Kidney (tissue), 14 donors: ENCODE data around the gene PPP1R3E. TPM values are rescaled to one million over a fixed set of nuclear protein-coding genes. Genes with fewer than 3 reads are reported as not detected.

ENCODE experiments used
- DNase-seq, 5 donors: peaks; one replicate each; pipeline ENCODE4 v3.0.0-alpha.2; 2013 to 2020
- FAIRE-seq: peaks from 2 replicates; lab custom pipeline; 2012; peaks lifted over from hg19 to GRCh38; lab: Jason Lieb, UNC
- H3K27ac ChIP-seq, 2 donors: one replicate each; pipeline ENCODE4 v1.7.0; 2013; ENCODE audit warnings: low read depth in 2 of 2, low read length in 2 of 2, inconsistent platforms in 1 of 2
- H3K27me3 ChIP-seq: one replicate; pipeline ENCODE4 v1.7.1; 2013; ENCODE audit warnings: low read length, inconsistent platforms; ENCODE audit not compliant: control insufficient read depth, insufficient read depth
- H3K36me3 ChIP-seq, 3 donors: one replicate each; pipeline versions ENCODE4 v1.7.0 to v1.7.1; 2013; ENCODE audit warnings: low read length in 3 of 3, control low read depth in 1 of 3, inconsistent platforms in 1 of 3; ENCODE audit not compliant: insufficient read depth in 3 of 3, control insufficient read depth in 2 of 3
- H3K4me1 ChIP-seq, 3 donors: one replicate each; pipeline versions ENCODE4 v1.7.0 to v1.7.1; 2013; ENCODE audit warnings: low read length in 3 of 3, inconsistent platforms in 1 of 3, low read depth in 1 of 3; ENCODE audit not compliant: control insufficient read depth in 2 of 3, insufficient read depth in 2 of 3
- H3K4me3 ChIP-seq, 3 donors: one replicate each; pipeline versions ENCODE4 v1.7.0 to v1.8.1; 2013; ENCODE audit warnings: low read length in 3 of 3, control low read depth in 1 of 3, inconsistent platforms in 1 of 3
- H3K9ac ChIP-seq, 3 donors: one replicate each; pipeline versions ENCODE4 v1.7.0 to v1.7.1; 2013; ENCODE audit warnings: low read length in 3 of 3, control low read depth in 1 of 3, inconsistent platforms in 1 of 3
- H3K9me3 ChIP-seq, 3 donors: one replicate each; pipeline versions ENCODE4 v1.7.0 to v1.7.1; 2013; ENCODE audit warnings: low read length in 3 of 3, control low read depth in 1 of 3, inconsistent platforms in 1 of 3; ENCODE audit not compliant: control insufficient read depth in 2 of 3, insufficient read depth in 1 of 3
- intact Hi-C: fragments of 100-400 bp; cut with DNase I; formaldehyde crosslinking; loops from one replicate; pipeline ENCODE4 v1.11.1; 2022
- polyA plus RNA-seq: library from polyadenylated mRNA; stranded (reverse); fragments of 350-450 nt; fragmentation: Illumina TruSeq; extraction: RNeasy Lipid Tissue Mini Kit (QIAGEN cat#74804); gene quantifications from one replicate; pipeline ENCODE4 v1.2.3, GENCODE V29; 2014; ENCODE audit warnings: low read depth, low replicate concordance; ENCODE audit not compliant: insufficient read depth
- total RNA-seq: library from RNA; stranded (reverse); fragmentation: NEBNext Ultra II Directional; extraction: Animal tissue kit (Norgen Biotek cat#: 25700); gene quantifications from one replicate; pipeline ENCODE4 v1.2.1, GENCODE V29; 2021
- TF ChIP-seq, protein P1 (sequence below): IDR thresholded peaks from 3 replicates; pipeline ENCODE4 v1.5.1; 2012; ENCODE audit warnings: mild to moderate bottlenecking, moderate library complexity, borderline replicate concordance; ENCODE audit not compliant: insufficient read depth; ENCODE audit errors: extremely low read depth
- donor health status: control.
- donor health status: control.
- donor health status: control.
- donor health status: control.
- donor health status: control.
- donor health status: DM: yes; HTN: yes; CAD: no.
- donor health status: Normal renal cell carcinoma (clear cell type).

Gene PPP1R3E
- total and polyA plus RNA-seq, 2 donors from 2014 or later, result 17.3 to 22.8 TPM

DNA sequence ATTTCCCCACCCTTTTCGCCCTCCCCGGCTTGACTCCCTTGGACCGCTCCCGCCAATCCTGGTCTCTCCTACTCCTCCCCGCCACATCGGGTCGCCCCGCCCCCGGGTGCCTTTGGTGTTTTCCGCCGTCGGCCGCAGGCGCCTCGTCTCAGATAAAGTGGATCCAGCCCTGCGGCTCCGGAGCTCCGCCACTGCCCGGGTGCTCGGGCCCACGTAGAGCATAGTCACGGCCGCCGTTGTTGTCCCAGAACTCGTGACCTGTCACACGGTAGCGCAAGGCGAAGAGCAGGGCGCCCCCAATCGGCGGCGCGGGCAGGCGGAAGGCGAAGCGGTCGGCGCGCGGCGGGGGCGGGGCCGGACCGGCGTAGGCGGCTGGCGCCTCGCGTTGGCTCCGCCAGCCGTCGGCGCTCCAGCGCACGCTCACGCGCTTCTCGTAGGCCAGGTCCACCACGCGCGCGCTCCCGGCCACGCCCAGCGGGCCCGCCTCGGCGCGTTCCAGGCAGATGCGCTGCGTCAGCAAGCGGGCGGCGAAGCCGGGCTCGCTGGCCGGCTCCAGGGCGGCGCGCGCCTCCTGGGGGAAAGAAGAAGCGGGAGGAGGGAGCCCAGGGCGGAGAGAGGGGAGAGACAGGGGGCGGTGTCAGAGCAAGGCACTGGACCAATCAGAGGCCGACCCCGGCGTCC, 1.2 kb downstream of the PPP1R3E start:
- no peak for FAIRE-seq
- intact Hi-C loops, result no loop called here
- TF ChIP-seq, protein P1, sequence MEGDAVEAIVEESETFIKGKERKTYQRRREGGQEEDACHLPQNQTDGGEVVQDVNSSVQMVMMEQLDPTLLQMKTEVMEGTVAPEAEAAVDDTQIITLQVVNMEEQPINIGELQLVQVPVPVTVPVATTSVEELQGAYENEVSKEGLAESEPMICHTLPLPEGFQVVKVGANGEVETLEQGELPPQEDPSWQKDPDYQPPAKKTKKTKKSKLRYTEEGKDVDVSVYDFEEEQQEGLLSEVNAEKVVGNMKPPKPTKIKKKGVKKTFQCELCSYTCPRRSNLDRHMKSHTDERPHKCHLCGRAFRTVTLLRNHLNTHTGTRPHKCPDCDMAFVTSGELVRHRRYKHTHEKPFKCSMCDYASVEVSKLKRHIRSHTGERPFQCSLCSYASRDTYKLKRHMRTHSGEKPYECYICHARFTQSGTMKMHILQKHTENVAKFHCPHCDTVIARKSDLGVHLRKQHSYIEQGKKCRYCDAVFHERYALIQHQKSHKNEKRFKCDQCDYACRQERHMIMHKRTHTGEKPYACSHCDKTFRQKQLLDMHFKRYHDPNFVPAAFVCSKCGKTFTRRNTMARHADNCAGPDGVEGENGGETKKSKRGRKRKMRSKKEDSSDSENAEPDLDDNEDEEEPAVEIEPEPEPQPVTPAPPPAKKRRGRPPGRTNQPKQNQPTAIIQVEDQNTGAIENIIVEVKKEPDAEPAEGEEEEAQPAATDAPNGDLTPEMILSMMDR, result peak; percentile 64

DNA sequence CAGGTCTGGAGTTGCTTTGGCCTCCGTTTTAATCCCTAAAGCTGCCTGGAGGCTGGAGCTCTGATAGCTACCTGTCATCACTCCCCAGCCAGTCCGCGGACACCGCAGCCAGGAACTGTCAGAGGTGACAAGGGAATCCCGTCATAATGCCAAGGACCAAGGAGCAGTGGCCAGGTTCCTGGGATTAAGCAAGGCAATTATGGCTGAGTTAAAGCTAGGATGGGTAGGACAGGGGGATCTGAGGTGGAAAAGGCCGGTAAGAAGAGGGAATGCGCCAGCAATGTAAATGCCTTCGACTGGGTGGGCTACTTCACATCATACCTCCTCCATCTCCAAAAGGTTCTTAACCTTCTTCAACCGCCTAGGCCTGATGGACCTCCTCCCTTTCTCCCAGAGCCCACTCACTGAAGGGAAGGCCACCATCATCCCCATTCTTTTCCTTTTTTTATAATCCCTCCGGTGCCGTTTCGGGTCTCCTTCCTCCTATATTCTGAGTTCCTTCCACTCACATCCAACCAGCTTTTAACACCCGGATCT, 1.9 kb downstream of the PPP1R3E start:
- intact Hi-C loops, result no loop called here

More for the DNA sequence above, 1.2 kb downstream of the PPP1R3E start:
- Histone ChIP-seq H3K4me1 (peaks cover 3 to 20% (median 15%) of the 10 kb centered on the region in 3 donors), H3K4me3 (peak overlapping the region; percentile 75 to 91 (median 86)), H3K9me3 (no peaks in the 10 kb centered on the region), H3K9ac (peak overlapping the region; percentile 22 to 77 (median 77)), H3K27ac (peak overlapping the region; percentile 98), H3K27me3 (no peaks in the 10 kb centered on the region), H3K36me3 (peaks cover 0 to 3% (median 0%) of the 10 kb centered on the region in 3 donors)
- peak; percentile 98 to 100 (median 99) for DNase-seq

DNA sequence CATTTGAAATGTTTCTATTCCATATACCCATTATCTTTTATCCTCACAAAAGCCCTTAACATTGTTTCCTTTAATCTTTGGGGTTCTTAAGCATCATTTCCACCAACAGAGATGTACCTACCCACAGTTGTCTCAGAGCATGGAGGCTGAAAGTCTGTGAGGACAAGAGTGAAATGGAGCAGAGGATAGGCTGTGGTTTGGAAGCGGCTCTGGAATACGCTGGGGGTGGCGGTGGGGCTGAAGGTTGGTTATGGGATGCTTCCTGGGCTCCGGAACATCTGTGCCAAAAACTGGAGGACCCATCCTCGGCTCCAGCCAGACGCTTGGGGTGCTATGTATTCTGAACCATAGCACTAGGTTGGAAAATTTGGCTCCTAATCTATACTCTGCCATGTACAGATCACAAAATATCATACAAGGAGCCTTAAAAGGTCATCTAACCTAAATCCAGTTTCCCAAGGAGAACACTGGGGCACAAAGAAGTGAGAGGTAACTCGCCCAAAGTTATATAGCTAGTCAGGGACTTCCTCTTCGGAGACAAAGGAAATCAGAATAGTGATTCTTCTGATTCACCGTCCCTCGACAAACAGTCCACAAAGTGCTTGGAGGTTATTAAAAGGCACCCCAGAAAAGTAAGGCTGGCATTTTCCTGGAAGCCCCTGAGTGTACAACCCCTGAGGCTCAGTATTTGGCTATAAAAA, 2.5 kb downstream of the PPP1R3E start:
- TF ChIP-seq, protein P1, result no peak
- peak overlapping the region; percentile 86 to 91 (median 88) for H3K4me3 ChIP-seq
- no peaks in the 10 kb centered on the region for H3K27me3 ChIP-seq
- peak overlapping the region; percentile 75 to 99 (median 94) for H3K9ac ChIP-seq
- peaks cover 3 to 13% (median 13%) of the 10 kb centered on the region in 3 donors for H3K4me1 ChIP-seq
- H3K27ac ChIP-seq, result peak overlapping the region; percentile 94 to 98
- DNase-seq (no peak), FAIRE-seq (no peak)
- no peaks in the 10 kb centered on the region for H3K9me3 ChIP-seq
- intact Hi-C loops, result no loop called here
- peaks cover 0 to 3% (median 0%) of the 10 kb centered on the region in 3 donors for H3K36me3 ChIP-seq

More for the DNA sequence above, 1.9 kb downstream of the PPP1R3E start:
- Histone ChIP-seq H3K36me3 (peaks cover 0 to 3% (median 0%) of the 10 kb centered on the region in 3 donors), H3K27me3 (no peaks in the 10 kb centered on the region), H3K9me3 (no peaks in the 10 kb centered on the region), H3K27ac (peak overlapping the region; percentile 94 to 98), H3K4me1 (peaks cover 3 to 15% (median 14%) of the 10 kb centered on the region in 3 donors), H3K4me3 (peak overlapping the region; percentile 86 to 91 (median 88)), H3K9ac (peak overlapping the region; percentile 75 to 99 (median 94))
- no peak for FAIRE-seq
- TF ChIP-seq, protein P1, result no peak
- DNase-seq, result peak in 2 of 5 donors; percentile 60 to 67
